HepG2 (cell line): ENCODE data around the gene CASS4. TPM values are rescaled to one million over a fixed set of nuclear protein-coding genes. Genes with fewer than 3 reads are reported as not detected.

Experiments used
- ATAC-seq: fragments of 200-7000 bp; cut with Tn5 transposase; 3 replicates; pipeline ENCODE4 v1.9.1; 2020; ENCODE audit warnings: mild to moderate bottlenecking, moderate library complexity
- BruUV-seq: library from RNA; stranded (reverse); fragments of 400-500 nt; replicated peaks from 2 replicates; lab custom pipeline; 2021; lab: Mats Ljungman, UMichigan
- CTCF ChIA-PET: fragments of 300-600 bp; formaldehyde crosslinking; extraction: SDS; loops from one replicate; lab custom pipeline; 2021; ENCODE audit warnings: low total read pairs, inconsistent platforms, low intra/inter-chr PET ratio; lab: Yijun Ruan, JAX
- POLR2A ChIA-PET: fragments of 350-600 bp; sonication (Branson Sonifier 250); formaldehyde crosslinking; loops from one replicate; lab custom pipeline; 2020; ENCODE audit warnings: antibody characterized with exemption, inconsistent platforms; lab: Yijun Ruan, JAX
- DNase-seq: peaks from one replicate; pipeline ENCODE4 v3.0.0-alpha.2; 2015; ENCODE audit warnings: low spot score
- FAIRE-seq: peaks from 3 replicates; lab custom pipeline; 2011; peaks lifted over from hg19 to GRCh38; lab: Jason Lieb, UNC
- H2AFZ ChIP-seq: one replicate; pipeline ENCODE4 v1.6.1; 2011; ENCODE audit warnings: low read length, inconsistent platforms
- H3K27ac ChIP-seq: fragments of 300-600 bp; 3 replicates; pipeline ENCODE4 v1.8.0; 2011; ENCODE audit warnings: mixed run types, mild to moderate bottlenecking, mixed read lengths, low read length, inconsistent platforms; ENCODE audit not compliant: insufficient read depth; ENCODE audit errors: extremely low read length
- H3K27me3 ChIP-seq, 2 experiments: fragments of 200-600 bp in 1 of 2; 2 replicates in 1 of 2; 3 replicates in 1 of 2; pipeline versions ENCODE4 v1.6.0 to v1.8.0; 2011; ENCODE audit warnings: low read length in 2 of 2, mild to moderate bottlenecking in 2 of 2, moderate library complexity in 2 of 2, inconsistent platforms in 1 of 2; ENCODE audit not compliant: insufficient read depth in 2 of 2, control insufficient read depth in 1 of 2
- H3K36me3 ChIP-seq, 2 experiments: fragments of 200-600 bp in 1 of 2; replicated peaks in 1 of 2; 2 replicates in 1 of 2; 3 replicates in 1 of 2; pipeline versions ENCODE4 v1.5.1 to v1.8.0; 2011; ENCODE audit warnings: low read length in 2 of 2, inconsistent platforms in 1 of 2; ENCODE audit not compliant: insufficient read depth in 2 of 2, control insufficient read depth in 1 of 2
- H3K4me1 ChIP-seq: 2 replicates; pipeline ENCODE4 v1.5.1; 2012; ENCODE audit warnings: low read length, inconsistent platforms; ENCODE audit not compliant: insufficient read depth
- H3K4me2 ChIP-seq: 2 replicates; pipeline ENCODE4 v1.6.0; 2011; ENCODE audit warnings: low read depth, low read length, inconsistent platforms
- H3K4me3 ChIP-seq, 3 experiments: fragments of 200-600 bp in 1 of 3; sonication (generic), shearing (Covaris generic) in 1 of 3; replicated peaks in 1 of 3; 2 replicates each; pipeline ENCODE4 v1.5.1; 2011 to 2016; ENCODE audit warnings: low read length in 3 of 3, inconsistent platforms in 2 of 3, low read depth in 2 of 3, mild to moderate bottlenecking in 2 of 3, control low read depth in 1 of 3, mixed read lengths in 1 of 3; ENCODE audit not compliant: insufficient read depth in 1 of 3
- H3K79me2 ChIP-seq: one replicate; pipeline ENCODE4 v1.6.1; 2011; ENCODE audit warnings: low read length, inconsistent platforms; ENCODE audit not compliant: insufficient read depth
- H3K9ac ChIP-seq: 2 replicates; pipeline ENCODE4 v1.6.0; 2011; ENCODE audit warnings: mild to moderate bottlenecking, low read depth, low read length, inconsistent platforms; ENCODE audit not compliant: insufficient read depth
- H3K9me3 ChIP-seq: 2 replicates; pipeline ENCODE4 v1.5.1; 2012; ENCODE audit warnings: mild to moderate bottlenecking, low read length
- H4K20me1 ChIP-seq: 2 replicates; pipeline ENCODE4 v1.6.0; 2011; ENCODE audit warnings: inconsistent platforms, mild to moderate bottlenecking, low read length, moderate library complexity; ENCODE audit not compliant: insufficient read depth
- AGO2 ChIP-seq: fragments of 200-400 bp; formaldehyde crosslinking; optimal IDR thresholded peaks from 2 replicates; pipeline ENCODE3; 2017; ENCODE audit warnings: mild to moderate bottlenecking, low read depth, low read length, moderate library complexity
- POLR2A ChIP-seq, 2 experiments: IDR thresholded peaks; 2 replicates each; pipeline ENCODE4 v1.6.1; 2011; ENCODE audit warnings: low read depth in 2 of 2, low read length in 2 of 2, mild to moderate bottlenecking in 1 of 2, moderate library complexity in 1 of 2; ENCODE audit not compliant: insufficient read depth in 1 of 2
- POLR2AphosphoS5 ChIP-seq: IDR thresholded peaks from 2 replicates; pipeline ENCODE4 v1.6.1; 2012; ENCODE audit warnings: low read depth, low read length
- POLR2G ChIP-seq: fragments of 200-400 bp; formaldehyde crosslinking; IDR thresholded peaks from 2 replicates; pipeline ENCODE4 v1.6.1; 2018; ENCODE audit warnings: mild to moderate bottlenecking, low read depth, low read length, moderate library complexity
- RBM22 ChIP-seq: fragments of 200-400 bp; formaldehyde crosslinking; optimal IDR thresholded peaks from 2 replicates; pipeline ENCODE3; 2017; ENCODE audit warnings: mild to moderate bottlenecking, low read length, moderate library complexity
- ZC3H13 ChIP-seq: sonication (generic); formaldehyde crosslinking; IDR thresholded peaks from 2 replicates; pipeline ENCODE4 v1.8.1; 2023; ENCODE audit warnings: mild to moderate bottlenecking, missing genetic modification reagents, moderate library complexity
- ZFP36L2 ChIP-seq: sonication (generic); formaldehyde crosslinking; IDR thresholded peaks from 2 replicates; pipeline ENCODE4 v1.4.0; 2020; ENCODE audit warnings: missing genetic modification reagents
- WGBS: methylation state at CpG from one replicate; pipeline ENCODE4 v1.1.6; 2017; ENCODE audit warnings: low lambda C conversion rate; 5-methylcytosine and 5-hydroxymethylcytosine counted together
- in situ Hi-C: cut with HindIII; loops from 2 replicates; pipeline ENCODE4 v1.10.0; 2017; ENCODE audit warnings: low pct_unique_long_range_greater_than_20kb; ENCODE audit not compliant: extremely low pct_ligation_motif_present
- intact Hi-C: fragments of 100-400 bp; cut with micrococcal nuclease; formaldehyde crosslinking; loops from one replicate; pipeline ENCODE4 v1.10.0; 2022; ENCODE audit not compliant: unreplicated experiment
- polyA plus RNA-seq, 8 experiments: library from polyadenylated mRNA; depleted of rRNA in 3 of 8; stranded (reverse) in 7 of 8; unstranded in 1 of 8; fragments of >200 nt; fragmentation: Illumina TruSeq in 4 of 8; extraction: Trizol in 4 of 8; gene quantifications; 2 replicates each; pipeline versions ENCODE4 v1.2.1 to v1.2.3, GENCODE V29; 2011 to 2016; ENCODE audit warnings: low read depth in 4 of 8, missing spikeins in 1 of 8, mixed read lengths in 1 of 8; ENCODE audit not compliant: insufficient read depth in 1 of 8
- total RNA-seq, 5 experiments: library from RNA; depleted of rRNA; stranded (reverse); fragments of >200 nt; fragmentation: Illumina TruSeq; extraction: Trizol; gene quantifications; 2 replicates each; pipeline ENCODE4 v1.2.3, GENCODE V29; 2016; ENCODE audit warnings: low read depth in 1 of 5
- TF ChIP-seq, protein P1 (sequence below): sonication (generic); formaldehyde crosslinking; IDR thresholded peaks from 2 replicates; pipeline ENCODE4 v1.4.0; 2020; ENCODE audit warnings: missing genetic modification reagents, borderline replicate concordance
- TF ChIP-seq, protein P2 (sequence below): sonication (generic); formaldehyde crosslinking; IDR thresholded peaks from 2 replicates; pipeline ENCODE4 v1.4.0; 2020; ENCODE audit warnings: mild to moderate bottlenecking, missing genetic modification reagents

The CASS4 gene
- total and polyA plus RNA-seq, 2 of the 13 experiments (the other 11 are each of a cell fraction or from before 2014, with no cell fraction given): 0.17 to 0.49 TPM

DNA sequence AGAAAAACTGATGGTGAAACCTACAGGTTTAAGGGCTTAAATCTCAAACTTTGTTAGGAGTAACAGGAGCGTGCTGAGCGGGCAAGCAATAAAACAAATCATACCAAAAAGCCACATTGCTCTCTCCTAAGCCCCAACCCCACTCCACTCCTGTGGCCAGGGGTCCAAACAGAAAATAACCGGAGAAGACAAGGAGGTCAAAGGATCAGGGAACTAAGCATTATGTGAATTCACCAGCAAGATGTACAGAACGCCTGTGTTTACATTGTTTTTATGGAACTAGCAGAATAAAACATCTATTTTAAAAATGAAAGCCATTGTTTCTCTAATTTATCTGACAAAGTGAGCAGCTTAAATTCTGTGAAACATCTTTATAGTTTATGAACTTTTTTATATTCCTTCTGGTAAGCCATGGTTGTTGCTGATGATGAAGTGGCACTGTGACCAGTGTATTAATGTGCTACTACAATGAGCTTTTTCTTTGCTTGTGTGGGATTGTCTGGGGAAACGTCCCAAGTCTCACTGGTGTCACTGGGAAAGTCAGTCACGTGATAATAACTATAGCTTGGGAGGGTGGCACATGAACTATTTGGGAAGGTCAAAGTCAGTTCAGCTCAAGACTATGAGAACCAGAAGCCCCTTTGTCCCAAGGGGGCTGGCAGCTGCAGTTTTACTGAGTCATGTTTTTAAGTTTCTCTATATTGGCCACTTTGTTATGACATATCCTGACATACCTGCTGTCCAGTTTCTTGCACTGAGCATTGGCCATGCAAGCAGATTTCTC is 43.5 kb upstream of the CASS4 start:
- 92% methylated on average over 6 of the region's 6 CpGs for WGBS
- intact Hi-C loops: no loop called here
- Histone ChIP-seq H3K36me3 (peaks cover 29 to 76% of the 10 kb centered on the region in 2 experiments), H3K4me3 (no peak overlapping the region), H3K9ac (no peak overlapping the region), H2AFZ (no peak overlapping the region), H3K27me3 (no peaks in the 10 kb centered on the region)
- ChIA-PET CTCF (no interaction called here), POLR2A (interaction anchor here (0.8 to 1.3 kb wide), 3 partner anchors 9 to 24 kb away, joined by 3 to 4 read pairs (median 4); partner anchors contain the start of genes AURKA, CSTF1 and FAM210B)
- no TSS peak for BruUV-seq
- TF ChIP-seq, protein P1, sequence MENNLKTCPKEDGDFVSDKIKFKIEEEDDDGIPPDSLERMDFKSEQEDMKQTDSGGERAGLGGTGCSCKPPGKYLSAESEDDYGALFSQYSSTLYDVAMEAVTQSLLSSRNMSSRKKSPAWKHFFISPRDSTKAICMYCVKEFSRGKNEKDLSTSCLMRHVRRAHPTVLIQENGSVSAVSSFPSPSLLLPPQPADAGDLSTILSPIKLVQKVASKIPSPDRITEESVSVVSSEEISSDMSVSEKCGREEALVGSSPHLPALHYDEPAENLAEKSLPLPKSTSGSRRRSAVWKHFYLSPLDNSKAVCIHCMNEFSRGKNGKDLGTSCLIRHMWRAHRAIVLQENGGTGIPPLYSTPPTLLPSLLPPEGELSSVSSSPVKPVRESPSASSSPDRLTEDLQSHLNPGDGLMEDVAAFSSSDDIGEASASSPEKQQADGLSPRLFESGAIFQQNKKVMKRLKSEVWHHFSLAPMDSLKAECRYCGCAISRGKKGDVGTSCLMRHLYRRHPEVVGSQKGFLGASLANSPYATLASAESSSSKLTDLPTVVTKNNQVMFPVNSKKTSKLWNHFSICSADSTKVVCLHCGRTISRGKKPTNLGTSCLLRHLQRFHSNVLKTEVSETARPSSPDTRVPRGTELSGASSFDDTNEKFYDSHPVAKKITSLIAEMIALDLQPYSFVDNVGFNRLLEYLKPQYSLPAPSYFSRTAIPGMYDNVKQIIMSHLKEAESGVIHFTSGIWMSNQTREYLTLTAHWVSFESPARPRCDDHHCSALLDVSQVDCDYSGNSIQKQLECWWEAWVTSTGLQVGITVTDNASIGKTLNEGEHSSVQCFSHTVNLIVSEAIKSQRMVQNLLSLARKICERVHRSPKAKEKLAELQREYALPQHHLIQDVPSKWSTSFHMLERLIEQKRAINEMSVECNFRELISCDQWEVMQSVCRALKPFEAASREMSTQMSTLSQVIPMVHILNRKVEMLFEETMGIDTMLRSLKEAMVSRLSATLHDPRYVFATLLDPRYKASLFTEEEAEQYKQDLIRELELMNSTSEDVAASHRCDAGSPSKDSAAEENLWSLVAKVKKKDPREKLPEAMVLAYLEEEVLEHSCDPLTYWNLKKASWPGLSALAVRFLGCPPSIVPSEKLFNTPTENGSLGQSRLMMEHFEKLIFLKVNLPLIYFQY (CRISPR knock-in tag): no peak
- peak; percentile 73; the same call in 1 of the 2 replicates for TF ChIP-seq ZC3H13 (CRISPR knock-in tag)
- peak; percentile 95 for TF ChIP-seq RBM22
- peak in 1 of 2 experiments; percentile 26; a peak in 1 of 4 replicates for TF ChIP-seq POLR2A (IDR thresholded peaks at IDR 0.05; ENCODE audit: insufficient read depth in 1 of 2, low read depth in 2 of 2, low read length in 2 of 2)
- TF ChIP-seq, protein P2, sequence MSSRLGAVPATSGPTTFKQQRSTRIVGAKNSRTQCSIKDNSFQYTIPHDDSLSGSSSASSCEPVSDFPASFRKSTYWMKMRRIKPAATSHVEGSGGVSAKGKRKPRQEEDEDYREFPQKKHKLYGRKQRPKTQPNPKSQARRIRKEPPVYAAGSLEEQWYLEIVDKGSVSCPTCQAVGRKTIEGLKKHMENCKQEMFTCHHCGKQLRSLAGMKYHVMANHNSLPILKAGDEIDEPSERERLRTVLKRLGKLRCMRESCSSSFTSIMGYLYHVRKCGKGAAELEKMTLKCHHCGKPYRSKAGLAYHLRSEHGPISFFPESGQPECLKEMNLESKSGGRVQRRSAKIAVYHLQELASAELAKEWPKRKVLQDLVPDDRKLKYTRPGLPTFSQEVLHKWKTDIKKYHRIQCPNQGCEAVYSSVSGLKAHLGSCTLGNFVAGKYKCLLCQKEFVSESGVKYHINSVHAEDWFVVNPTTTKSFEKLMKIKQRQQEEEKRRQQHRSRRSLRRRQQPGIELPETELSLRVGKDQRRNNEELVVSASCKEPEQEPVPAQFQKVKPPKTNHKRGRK: no peak
- TF ChIP-seq POLR2AphosphoS5: peak; percentile 45; the same call in 1 of the 2 replicates
- TF ChIP-seq ZFP36L2 (CRISPR knock-in tag): no peak
- TF ChIP-seq POLR2G: peak; percentile 60; the same call in 1 of the 2 replicates
- peak; percentile 62 for TF ChIP-seq AGO2
- TF ChIP-seq, all 625 proteins: peak for 6
- Histone ChIP-seq H3K4me2 (no peak overlapping the region), H3K27ac (peak overlapping the region; percentile 3), H4K20me1 (peaks cover 8% of the 10 kb centered on the region; the same call in 1 of the 2 replicates), H3K9me3 (no peaks in the 10 kb centered on the region), H3K79me2 (peaks cover 18% of the 10 kb centered on the region), H3K4me1 (peaks cover 5% of the 10 kb centered on the region; the same call in 1 of the 2 replicates)
- FAIRE-seq (no peak), ATAC-seq (no peak), DNase-seq (no peak)
- in situ Hi-C loops: no loop called here
